Fibroblast of skin of back (primary cell): ENCODE data around the gene GRID1.
"Not testable (repeated sequence)": the region's sequence is repeated elsewhere in the genome, so short reads cannot be mapped to it uniquely, and the experiment has no call there.

Source experiments
- DNase-seq: peaks from one replicate; pipeline ENCODE4 v3.0.0-alpha.2; 2013

Gene GRID1

DNA sequence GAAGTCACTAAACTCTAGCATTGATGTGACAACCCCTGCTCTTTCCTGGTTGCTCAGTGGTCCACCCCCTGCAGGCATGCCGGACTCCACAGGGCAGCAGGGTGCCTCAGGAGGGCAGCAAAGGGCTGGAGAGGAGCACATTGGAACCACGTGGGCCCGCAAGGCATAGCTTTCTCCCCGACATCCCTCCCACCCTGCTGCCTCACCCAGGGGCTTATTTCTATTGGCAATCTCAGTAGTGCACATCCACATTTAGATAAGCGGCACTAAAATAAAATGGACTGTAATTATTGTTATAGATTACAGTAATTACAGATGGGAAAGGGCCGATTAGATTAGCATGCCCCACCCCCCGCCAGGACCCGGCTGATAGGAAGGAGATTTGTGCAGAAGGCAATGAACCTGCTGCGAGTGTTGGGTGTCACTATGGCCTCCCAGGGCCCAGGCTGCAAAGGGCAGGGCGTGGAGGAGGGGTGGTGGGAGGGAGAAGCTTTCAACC lies 580.1 kb downstream of the GRID1 start:
- no peak for DNase-seq

DNA sequence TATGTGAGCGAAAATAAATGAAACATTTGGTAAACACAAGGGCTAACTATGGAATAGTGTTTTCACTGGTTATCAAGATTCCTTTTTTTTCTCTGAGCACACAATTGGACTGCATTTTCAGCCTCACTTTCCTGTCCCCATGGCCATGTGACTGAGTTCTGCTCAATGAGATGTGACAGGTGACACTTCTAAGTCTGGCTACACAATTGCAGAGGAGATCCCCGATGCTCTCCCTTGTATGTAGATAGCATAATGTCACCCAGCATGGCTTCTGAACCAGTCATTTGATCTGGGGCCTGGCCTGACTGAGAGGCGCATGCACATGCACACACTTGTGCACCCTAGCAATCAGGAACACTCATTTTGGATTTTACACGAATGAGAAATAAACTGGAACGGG lies 581.8 kb downstream of the GRID1 start:
- DNase-seq, result no peak

DNA sequence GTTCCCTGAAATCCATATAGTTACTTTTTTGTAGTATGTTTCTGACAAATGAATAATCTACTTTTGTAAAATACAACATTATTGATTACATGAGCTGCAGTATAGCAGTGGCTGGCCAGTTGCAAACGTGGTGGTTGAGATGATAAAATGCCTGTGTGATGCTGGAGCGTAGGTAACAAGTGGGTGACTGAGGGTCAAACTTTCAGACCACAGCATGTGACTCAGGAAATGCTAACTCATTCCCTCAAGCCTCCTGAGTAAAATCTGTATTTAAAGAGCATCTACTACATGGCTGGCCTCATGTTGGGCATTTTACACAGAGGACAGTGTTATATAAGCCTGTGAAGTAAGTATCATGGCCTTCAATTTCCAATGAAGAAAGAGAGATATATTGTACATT lies 585.2 kb downstream of the GRID1 start:
- no peak for DNase-seq

DNA sequence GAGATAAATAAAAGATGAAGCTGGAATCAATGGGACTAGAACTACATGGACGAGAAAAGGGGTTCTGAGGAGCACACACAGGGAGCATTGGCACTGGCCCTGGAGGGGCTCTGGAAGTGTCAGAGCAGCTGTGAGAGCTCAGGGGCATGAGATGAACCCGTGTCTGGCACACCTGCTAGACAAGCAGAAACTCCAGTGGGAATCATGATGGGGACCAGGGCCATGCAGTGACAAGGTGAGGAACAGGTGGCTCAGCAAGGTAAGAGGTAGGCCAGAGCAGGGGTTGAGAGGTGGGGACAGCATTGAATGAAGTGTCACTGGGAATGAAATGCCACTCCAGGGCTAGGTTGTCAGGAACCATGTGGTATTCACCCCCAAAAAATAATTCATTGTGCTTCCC lies 588.5 kb downstream of the GRID1 start:
- DNase-seq, result no peak

DNA sequence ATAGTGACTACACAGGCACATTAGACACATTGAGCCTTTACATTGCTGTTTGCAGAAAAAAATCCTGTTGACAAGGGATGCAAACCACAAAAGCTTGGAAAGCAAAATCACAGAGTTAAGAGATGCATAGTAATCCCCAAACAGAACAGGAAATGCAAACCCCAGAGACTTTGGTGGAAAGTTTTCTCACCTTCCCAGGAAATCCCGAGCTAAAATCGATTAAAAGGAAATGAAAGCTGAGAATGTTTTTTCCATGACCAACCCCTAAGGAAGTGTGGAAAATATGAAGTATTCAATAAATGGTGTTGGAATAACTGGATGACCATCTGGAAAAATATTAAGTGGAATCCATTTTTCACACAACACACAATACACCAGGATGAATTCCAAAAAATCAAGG lies 598.7 kb downstream of the GRID1 start:
- no peak for DNase-seq

DNA sequence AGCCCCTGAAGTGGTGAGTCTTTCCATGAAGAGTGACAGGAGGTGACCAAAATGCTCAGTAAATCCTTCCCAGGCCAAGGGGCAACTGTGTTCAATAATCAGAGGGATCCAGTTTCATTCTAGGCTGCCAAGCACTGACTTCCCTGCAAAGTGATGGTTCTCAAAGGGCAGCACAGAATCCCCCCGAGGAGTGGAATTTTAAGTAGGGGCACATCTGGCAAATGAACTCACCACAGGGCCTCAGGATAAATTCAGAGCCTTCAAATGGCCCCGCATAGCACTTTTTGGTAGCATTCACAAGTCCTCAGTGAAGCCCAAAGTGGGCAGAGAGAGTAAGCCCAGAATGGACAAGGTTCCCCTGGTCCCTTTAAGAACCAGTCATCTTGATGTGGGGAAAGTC lies 602.5 kb downstream of the GRID1 start:
- DNase-seq, result no peak

DNA sequence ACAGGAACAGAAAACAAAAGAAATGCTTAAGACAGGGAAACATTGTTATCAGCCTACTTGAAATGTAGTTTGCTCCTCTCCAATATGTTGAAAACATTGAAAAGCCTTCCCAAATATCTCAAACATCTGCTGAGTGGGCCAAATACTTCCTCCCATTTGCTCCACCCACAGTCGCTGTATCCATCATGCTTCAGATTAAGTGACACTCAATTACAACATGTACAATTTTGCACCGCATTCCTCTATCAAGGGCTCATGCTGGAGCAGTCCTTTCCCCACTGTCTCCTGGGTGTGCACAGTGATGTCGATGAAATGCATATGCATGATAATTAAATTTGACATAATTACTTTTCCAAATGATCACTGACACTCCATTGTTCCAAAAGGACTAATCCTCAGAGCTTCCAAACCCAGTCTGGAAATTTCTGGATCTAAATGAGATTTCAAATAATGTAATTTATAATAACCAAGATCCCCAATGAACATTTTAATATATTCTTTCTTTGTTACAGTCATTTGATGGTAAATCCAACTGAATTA lies 604.6 kb downstream of the GRID1 start:
- no peak for DNase-seq

DNA sequence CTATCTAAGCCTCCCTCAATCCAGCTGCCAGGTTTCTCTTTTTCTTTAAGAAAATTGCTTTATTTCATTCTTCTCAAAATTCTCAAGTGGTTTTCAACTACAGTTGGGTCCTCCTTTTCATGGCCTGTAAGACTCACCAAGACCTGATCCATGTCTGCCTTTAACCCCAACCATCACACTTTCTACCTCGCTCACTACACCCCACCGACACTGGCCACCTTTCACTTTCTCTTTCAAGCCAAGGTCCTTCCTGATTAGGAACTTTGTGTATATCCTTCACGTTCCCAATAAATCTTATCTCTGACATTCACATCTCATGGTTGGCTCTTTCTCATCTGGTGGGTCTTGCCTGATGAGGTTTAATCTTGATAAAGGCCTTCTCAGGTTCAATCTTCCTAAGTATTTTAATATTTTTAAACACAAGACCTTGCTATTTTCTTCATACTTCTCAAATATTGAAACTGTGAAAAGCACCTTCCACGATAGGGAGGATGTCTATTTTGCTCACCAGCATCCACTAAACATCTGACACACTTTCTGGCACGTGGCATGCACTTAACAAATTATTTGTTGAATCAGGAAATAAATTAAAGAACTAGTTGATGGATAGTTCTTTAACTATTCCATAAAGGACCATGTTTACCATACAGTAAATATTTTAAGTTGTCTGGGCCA lies 624.8 kb downstream of the GRID1 start:
- DNase-seq, result no peak

DNA sequence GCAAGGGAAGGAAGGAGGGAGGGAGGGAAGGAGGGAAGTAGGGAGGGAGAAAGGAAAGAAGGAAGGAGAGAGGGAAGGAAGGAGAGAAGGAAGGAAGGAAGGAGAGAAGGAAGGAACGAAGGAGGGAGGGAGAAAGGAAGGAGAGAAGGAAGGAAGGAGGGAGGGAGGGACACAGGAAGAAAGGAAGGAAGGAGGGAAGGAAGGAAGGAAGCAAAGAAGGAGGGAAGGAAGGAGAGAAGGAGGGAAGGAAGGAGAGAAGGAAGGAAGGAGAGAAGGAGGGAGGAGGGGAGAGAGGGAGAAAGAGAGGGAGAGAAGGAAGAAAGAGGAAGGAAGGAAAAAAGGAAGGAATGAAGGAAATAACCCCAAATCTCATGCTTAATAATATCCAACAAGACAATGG lies 630.6 kb downstream of the GRID1 start:
- no peak for DNase-seq

DNA sequence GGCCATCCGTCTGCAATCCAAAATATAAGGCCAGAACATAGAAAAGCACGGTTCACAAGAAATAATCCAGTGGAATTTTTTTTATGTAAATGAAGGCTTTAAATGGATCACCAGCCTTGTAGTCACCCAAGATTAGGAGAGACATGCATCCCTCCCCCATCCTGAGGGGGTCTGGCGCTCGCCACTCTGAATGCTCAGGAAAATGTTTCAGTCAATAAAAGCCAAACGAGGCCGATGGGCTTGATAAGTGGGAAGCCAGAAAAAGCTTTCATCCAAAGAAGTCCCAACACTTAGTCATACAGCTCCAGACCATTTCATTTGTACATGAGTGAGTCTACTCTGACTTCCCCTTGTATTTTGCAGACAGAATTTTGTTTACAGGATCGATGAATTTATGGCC lies 631.8 kb downstream of the GRID1 start:
- no peak for DNase-seq

DNA sequence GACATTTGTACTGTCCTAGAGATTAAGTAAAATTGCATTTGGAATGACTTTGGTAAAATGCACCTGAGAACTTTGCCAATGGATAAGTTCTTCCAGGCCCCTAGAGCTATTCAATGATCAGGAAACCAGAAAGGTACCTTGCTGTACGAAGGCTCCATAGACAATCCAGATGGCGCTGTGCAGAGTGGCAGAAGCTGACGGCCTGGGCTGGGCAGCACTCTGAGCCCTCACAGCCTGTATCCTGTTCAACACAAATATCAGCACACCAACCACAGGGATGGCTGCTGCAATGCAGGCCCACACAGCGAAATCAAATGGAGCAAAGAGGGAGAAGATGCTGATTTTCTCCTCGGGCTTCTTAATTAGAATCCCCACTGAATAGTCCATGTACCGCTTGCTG lies 642.4 kb downstream of the GRID1 start:
- no peak for DNase-seq

DNA sequence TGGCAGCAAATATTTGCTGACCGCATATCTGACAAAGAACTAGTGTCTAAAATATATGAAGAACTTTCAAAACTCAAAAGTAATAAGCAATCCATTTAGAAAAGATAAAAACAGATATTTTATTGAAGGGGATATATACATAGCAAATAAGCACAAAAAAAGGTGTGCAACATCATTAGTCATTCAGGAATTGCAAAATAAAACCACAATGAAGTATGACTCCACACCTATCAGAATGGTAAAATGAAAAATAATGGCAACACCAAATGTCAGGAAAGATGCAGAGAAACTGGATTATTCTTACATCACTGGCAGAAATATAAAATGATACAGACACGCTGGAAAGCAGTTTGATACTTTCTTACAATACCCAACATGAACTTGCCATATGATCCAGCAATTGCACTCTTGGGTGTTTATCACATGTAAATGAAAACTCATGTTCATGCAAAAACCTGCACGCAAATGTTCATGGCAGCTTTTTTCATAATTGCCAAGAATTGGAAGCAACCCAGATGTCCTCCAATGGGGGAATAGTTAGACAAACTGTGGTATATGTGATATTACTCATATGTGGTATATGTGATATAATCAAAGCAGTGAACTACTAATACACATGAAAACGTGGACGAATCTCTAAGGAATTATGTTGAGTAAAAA lies 645.5 kb downstream of the GRID1 start:
- no peak for DNase-seq

DNA sequence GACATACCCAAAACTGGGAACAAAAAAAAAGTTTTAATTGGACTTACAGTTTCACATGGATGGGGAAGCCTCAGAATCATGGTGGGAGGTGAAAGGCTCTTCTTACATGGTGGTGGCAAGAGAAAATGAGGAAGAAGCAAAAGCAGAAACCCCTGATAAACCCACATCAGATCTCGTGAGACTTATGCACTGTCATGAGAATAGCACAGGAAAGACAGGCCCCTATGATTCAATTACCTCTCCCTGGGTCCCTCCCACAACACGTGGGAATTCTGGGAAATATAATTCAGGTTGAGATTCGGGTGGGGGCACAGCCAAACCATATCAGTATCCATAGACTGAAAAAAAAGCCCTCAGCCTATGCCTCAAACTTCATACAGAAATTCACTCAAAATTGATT lies 647.2 kb downstream of the GRID1 start:
- DNase-seq, result no peak

DNA sequence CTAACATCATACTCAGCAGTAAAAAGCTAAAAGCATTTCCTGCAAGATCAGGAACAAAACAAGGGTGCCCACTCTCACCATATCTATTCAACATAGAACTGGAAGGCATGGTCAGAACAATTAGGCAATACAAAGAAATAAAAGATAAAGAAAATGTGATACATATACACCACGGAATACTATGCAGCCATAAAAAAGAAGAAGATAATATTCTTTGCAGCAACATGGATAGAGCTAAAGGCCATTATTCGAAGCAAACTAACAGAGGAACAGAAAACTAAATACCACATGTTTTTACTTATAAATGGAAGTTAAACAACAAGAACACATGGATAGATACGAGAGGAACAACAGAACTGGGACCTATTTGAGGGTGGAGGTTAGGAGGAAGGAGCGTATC lies 652.7 kb downstream of the GRID1 start:
- no peak for DNase-seq

DNA sequence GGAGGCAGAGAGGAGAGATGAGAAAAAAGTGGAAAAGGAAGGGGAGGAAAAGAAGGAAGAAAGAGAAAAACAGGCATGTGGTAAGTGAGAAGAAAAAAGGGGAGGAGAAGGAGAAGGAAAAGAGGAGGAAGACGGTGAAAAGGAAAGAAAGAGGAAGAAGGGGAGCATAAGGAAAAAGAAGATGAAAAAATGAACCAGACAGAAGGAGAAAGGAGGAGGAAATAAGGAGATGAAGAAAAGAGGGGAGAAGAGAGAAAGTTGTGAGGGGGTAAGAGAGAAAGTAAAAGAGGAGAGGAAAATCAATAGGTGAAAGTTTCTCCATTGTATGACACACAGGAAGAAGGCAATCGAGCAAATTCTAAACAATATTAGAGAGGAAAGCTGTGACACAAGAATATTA lies 663.8 kb downstream of the GRID1 start:
- no peak for DNase-seq

DNA sequence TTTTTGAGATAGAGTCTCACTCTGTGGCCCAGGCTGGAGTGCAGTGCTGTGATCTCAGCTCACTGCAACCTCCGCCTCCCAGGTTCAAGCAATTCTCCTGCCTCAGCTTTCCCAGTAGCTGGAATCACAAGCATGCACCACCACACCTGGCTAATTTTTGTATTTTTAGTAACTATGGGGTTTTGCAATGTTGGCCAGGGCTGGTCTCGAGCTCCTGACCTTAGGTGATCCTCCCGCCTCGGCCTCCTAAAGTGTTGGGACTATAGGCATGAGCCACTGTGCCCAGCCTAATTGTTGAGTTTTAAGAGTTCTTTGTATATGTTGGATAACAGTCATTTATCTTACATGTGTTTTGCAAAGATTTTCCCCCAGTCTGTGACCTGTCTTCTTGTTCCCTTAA lies 667.5 kb downstream of the GRID1 start:
- DNase-seq, result not testable (repeated sequence)

DNA sequence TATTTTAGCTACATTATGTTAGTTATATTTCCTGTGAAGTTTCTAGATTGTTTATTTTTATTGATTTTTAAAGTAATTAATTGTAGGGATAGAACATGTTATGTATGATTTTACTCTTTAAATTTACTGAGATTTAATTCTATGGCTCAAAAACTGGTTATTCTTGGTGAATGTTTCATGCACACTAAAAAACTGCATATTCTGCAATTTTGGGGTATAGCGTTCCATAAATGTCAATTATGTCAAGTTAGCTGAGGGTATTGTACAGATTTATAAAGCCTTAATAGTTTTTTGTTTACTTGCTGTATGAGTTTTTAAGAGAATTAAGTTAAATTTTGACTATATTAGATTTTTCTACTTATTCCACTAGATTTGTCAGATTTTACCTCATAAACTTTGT lies 669.7 kb downstream of the GRID1 start:
- DNase-seq, result no peak

DNA sequence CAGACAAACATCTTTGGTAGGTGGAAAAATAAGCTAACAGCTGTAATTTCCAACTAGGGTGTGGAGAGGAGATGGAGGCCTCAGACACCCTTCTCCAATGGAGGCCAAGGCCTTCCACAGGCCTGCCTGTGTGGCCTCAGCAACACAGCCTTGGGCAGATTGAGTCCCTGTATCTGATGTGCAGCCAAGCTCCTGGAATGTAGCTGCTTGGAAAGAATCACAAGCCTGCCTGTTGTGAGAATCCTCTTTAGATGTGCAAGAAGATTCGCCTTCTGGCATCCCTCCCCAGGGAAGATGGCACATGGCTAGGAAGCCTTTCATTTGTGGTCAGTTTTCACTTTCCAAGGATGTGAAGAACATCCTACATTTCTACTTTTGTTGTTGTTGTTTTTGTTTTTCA lies 684.0 kb downstream of the GRID1 start:
- DNase-seq, result no peak

DNA sequence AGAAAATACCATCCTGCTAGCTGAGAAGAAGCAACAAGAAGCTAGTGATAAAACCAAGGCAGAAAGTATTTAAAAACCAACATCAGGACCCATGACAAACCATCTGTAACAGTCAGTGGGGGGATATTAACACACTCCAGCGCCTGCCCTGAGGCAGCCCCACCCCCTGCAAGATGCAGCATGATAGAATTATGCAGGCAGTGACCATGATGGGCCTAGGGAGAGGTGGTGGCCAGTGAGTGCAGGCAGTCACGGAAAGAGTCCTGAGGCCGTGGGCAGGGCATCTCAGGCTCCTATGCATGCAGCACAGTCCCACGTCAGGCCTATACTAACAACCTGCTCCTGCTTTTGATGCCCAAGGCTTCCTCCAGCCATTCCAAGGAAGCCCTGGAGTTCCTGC lies 686.9 kb downstream of the GRID1 start:
- no peak for DNase-seq

DNA sequence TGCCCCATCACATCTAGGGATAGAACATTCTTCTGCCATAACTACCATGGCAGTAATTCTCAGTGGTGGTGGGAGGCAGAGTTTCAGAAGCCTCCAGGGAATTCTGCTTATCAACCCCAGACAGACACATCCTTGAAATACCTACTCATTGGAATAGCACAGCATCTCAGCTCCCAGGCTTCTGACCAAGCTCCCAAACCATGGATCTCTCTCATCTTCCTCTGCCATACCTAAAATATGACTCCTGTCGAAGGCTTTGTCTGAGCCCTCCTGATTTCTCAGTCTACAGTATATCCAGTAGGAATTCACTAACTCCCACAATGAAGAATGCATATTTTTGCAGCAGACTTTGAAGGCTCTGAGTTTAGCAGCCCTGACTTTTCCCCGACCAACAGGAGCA lies 687.5 kb downstream of the GRID1 start:
- no peak for DNase-seq

DNA sequence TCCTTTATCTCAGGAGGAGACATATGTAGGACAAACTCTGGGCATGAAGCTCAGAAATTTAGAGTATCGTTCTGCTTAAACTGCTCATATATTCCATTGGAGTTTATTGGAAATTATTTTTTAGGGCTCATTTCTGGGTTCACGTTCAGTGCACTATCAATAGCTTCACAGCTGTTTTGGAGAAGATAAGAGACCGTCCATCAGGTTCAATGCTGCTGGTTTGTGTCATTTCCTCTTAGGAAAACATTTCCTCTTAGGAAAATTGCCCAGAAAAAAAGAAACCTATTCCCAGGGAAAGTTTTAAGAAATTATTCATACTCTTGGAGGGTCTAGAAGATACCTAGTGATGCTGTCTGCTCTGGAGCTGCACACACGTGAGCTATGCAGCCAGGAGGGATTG lies 691.7 kb downstream of the GRID1 start:
- DNase-seq, result no peak

DNA sequence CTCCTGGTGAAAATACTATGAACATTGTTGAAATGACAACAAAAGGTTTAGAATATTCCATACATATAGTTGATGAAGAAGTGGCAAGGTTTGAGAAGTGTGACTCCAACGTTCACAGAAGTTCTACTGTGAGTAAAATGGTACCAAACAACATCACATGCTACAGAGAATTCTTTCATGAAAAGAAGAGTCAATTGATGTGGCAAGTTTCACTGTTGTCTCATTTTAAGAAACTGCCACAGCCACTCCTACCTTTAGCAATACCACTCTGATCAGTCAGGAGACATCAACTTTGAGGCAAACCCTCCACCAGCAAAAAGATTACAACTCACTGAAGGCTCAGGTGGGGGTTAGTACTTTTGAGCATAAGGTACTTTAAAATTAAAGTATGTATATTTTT lies 693.3 kb downstream of the GRID1 start:
- DNase-seq, result no peak

DNA sequence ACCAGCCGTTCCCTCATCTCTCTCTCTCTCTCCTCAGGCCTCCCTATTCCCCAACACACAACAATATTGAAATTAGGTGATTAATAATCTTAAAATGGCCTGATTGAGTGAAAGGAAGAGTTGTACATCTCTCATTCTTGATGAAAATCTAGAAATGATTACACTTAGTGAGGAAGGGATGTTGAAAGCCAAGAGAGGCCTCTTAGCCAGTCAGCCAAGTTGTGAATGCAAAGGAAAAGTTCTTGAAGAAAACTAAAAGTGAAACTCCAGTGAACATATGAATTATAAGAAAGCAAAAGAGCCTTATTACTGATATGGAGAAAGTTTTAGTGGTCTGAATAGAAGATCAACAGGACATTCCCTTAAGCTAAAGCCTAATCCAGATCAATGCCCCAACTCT lies 695.1 kb downstream of the GRID1 start:
- no peak for DNase-seq

DNA sequence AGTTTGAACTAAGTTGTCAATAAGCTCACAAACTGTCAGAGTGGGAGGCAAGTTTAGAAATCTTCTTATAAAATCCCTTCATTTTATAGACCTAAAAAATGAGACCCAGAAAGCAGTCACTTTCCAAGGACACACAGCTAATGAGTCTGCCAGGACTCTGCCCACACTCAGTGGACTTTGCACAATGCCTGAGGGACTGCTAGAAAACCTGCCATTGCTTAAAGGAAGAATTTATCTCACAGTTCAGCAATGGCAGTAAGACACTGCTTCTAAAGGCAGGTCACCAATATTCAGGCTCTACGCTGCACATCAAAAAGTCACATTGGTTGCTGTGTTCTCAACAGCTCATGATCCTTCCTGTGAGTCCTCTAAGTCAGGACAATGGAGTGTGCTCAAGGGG lies 698.1 kb downstream of the GRID1 start:
- DNase-seq, result no peak
